B cell (primary cell): ENCODE data around the gene ABHD16A. TPM values are rescaled to one million over a fixed set of nuclear protein-coding genes. Genes with fewer than 3 reads are reported as not detected.
A peak's percentile ranks its signal among the peaks of the same experiment; 100 is the strongest.

Experiments
- ATAC-seq: fragments of 200-7000 bp; cut with Tn5 transposase; one replicate; pipeline ENCODE4 v1.10.0; 2021; ENCODE audit warnings: low read depth, mild to moderate bottlenecking, moderate number of reproducible peaks, moderate library complexity
- CTCF ChIA-PET: fragments of 350-600 bp; sonication (Branson Sonifier 250); formaldehyde crosslinking; loops from one replicate; lab custom pipeline; 2021; ENCODE audit warnings: antibody characterized with exemption, inconsistent platforms; lab: Charles Lee
- POLR2A ChIA-PET: fragments of 350-600 bp; sonication (Branson Sonifier 250); formaldehyde crosslinking; loops from one replicate; lab custom pipeline; 2021; ENCODE audit warnings: antibody characterized with exemption; lab: Charles Lee
- DNase-seq: peaks from one replicate; pipeline ENCODE4 v3.0.0; 2013
- H2AFZ ChIP-seq: 2 replicates; pipeline ENCODE4 v1.6.1; 2012; ENCODE audit warnings: mild to moderate bottlenecking, low read depth, low read length; ENCODE audit not compliant: insufficient read depth, poor library complexity, severe bottlenecking
- H3K27ac ChIP-seq, 2 donors: 1 replicate in 1 of 2; 2 replicates in 1 of 2; pipeline ENCODE4 v1.5.1; 2012 to 2013; ENCODE audit warnings: low read length in 2 of 2, mild to moderate bottlenecking in 2 of 2, moderate library complexity in 1 of 2
- H3K27me3 ChIP-seq, 4 experiments: fragments of 200-600 bp in 1 of 4; sonication (generic) in 1 of 4; replicated peaks in 1 of 4; 1 replicate in 2 of 4; 2 replicates in 2 of 4; pipeline versions ENCODE4 v1.6.1 to v1.7.0; 2013 to 2016; ENCODE audit warnings: low read length in 3 of 4, mild to moderate bottlenecking in 2 of 4, mixed read lengths in 1 of 4, moderate library complexity in 1 of 4; ENCODE audit not compliant: insufficient read depth in 4 of 4, control insufficient read depth in 3 of 4; ENCODE audit errors: control extremely low read depth in 1 of 4
- H3K36me3 ChIP-seq, 2 experiments: replicated peaks in 1 of 2; 1 replicate in 1 of 2; 2 replicates in 1 of 2; pipeline versions ENCODE4 v1.6.1 to v1.7.1; 2013; ENCODE audit warnings: low read length in 1 of 2; ENCODE audit not compliant: insufficient read depth in 2 of 2, control insufficient read depth in 1 of 2; ENCODE audit errors: control extremely low read depth in 1 of 2, extremely low read depth in 1 of 2
- H3K4me1 ChIP-seq, 2 donors: fragments of 200-600 bp in 1 of 2; sonication (generic) in 1 of 2; 1 replicate in 1 of 2; 2 replicates in 1 of 2; pipeline versions ENCODE4 v1.5.1 to v1.6.1; 2013 to 2017; ENCODE audit warnings: low read length in 2 of 2; ENCODE audit not compliant: control insufficient read depth in 2 of 2, insufficient read depth in 2 of 2
- H3K4me2 ChIP-seq: replicated peaks from 2 replicates; pipeline ENCODE3; 2012; ENCODE audit warnings: mild to moderate bottlenecking, low read depth, low read length; ENCODE audit not compliant: poor library complexity, severe bottlenecking
- H3K4me3 ChIP-seq, 5 experiments: fragments of 200-600 bp in 1 of 5; sonication (generic) in 1 of 5; 1 replicate in 3 of 5; 2 replicates in 2 of 5; pipeline versions ENCODE4 v1.5.1 to v1.7.0; 2011 to 2016; ENCODE audit warnings: low read length in 4 of 5, mild to moderate bottlenecking in 4 of 5, low read depth in 2 of 5, control low read depth in 1 of 5, moderate library complexity in 1 of 5; ENCODE audit not compliant: insufficient read depth in 1 of 5; ENCODE audit errors: control extremely low read depth in 1 of 5, extremely low read depth in 1 of 5
- H3K79me2 ChIP-seq: fragments of 200-600 bp; sonication (generic); one replicate; pipeline ENCODE4 v1.6.0; 2016; ENCODE audit warnings: low read length; ENCODE audit not compliant: control insufficient read depth, insufficient read depth
- H3K9ac ChIP-seq: fragments of 200-600 bp; sonication (generic); 2 replicates; pipeline ENCODE4 v1.6.1; 2017; ENCODE audit warnings: mild to moderate bottlenecking, low read length, moderate library complexity
- H3K9me3 ChIP-seq, 3 donors: one replicate each; pipeline versions ENCODE4 v1.6.1 to v1.7.1; 2013; ENCODE audit warnings: low read length in 2 of 3; ENCODE audit not compliant: control insufficient read depth in 2 of 3, insufficient read depth in 1 of 3; ENCODE audit errors: control extremely low read depth in 1 of 3
- H4K20me1 ChIP-seq: 2 replicates; pipeline ENCODE4 v1.6.0; 2012; ENCODE audit warnings: mild to moderate bottlenecking, low read length; ENCODE audit not compliant: insufficient read depth, control insufficient read depth, poor library complexity, severe bottlenecking
- H3K27ac Mint-ChIP-seq: one replicate; pipeline ENCODE4 v1.8.0; 2021; ENCODE audit warnings: mixed read lengths
- H3K27me3 Mint-ChIP-seq: one replicate; pipeline ENCODE4 v1.8.0; 2021; ENCODE audit warnings: mixed read lengths
- H3K4me1 Mint-ChIP-seq: one replicate; pipeline ENCODE4 v1.8.0; 2021; ENCODE audit warnings: mixed read lengths
- H3K4me3 Mint-ChIP-seq: one replicate; pipeline ENCODE4 v1.8.0; 2021; ENCODE audit warnings: mixed read lengths
- H3K9me3 Mint-ChIP-seq: one replicate; pipeline ENCODE4 v1.8.0; 2022; ENCODE audit warnings: mixed read lengths; ENCODE audit not compliant: insufficient read depth
- EZH2 ChIP-seq: IDR thresholded peaks from 2 replicates; pipeline ENCODE4 v1.6.1; 2012; ENCODE audit warnings: borderline replicate concordance, low read depth, mild to moderate bottlenecking, moderate library complexity, low read length; ENCODE audit not compliant: insufficient read depth, poor library complexity, severe bottlenecking
- WGBS: methylation state at CpG from one replicate; pipeline ENCODE4 v1.1.5; 2013; ENCODE audit warnings: missing lambda C conversion rate; ENCODE audit not compliant: insufficient coverage; 5-methylcytosine and 5-hydroxymethylcytosine counted together
- intact Hi-C: fragments of 100-400 bp; cut with micrococcal nuclease; formaldehyde crosslinking; loops from one replicate; pipeline ENCODE4 v1.10.0; 2022
- polyA plus RNA-seq: library from polyadenylated mRNA; depleted of rRNA; stranded (reverse); fragments of >200 nt; gene quantifications from 2 replicates; pipeline ENCODE4 v1.2.3, GENCODE V29; 2012
- total RNA-seq, 2 donors: library from RNA; stranded (reverse); fragments of 120-200 nt in 1 of 2; gene quantifications; 1 replicate in 1 of 2; 2 replicates in 1 of 2; pipeline versions ENCODE4 v1.2.3 to v1.2.4, GENCODE V29; 2013 to 2022
- TF ChIP-seq, protein P1 (sequence below): fragments of 200-600 bp; IDR thresholded peaks from one replicate; pipeline ENCODE4 v1.8.0; 2022; ENCODE audit warnings: antibody characterized with exemption, mild to moderate bottlenecking

ABHD16A gene
- total and polyA plus RNA-seq, 2 donors (not counting 1 experiment from before 2014, with no cell fraction given) = 78.3 to 97.5 TPM

DNA sequence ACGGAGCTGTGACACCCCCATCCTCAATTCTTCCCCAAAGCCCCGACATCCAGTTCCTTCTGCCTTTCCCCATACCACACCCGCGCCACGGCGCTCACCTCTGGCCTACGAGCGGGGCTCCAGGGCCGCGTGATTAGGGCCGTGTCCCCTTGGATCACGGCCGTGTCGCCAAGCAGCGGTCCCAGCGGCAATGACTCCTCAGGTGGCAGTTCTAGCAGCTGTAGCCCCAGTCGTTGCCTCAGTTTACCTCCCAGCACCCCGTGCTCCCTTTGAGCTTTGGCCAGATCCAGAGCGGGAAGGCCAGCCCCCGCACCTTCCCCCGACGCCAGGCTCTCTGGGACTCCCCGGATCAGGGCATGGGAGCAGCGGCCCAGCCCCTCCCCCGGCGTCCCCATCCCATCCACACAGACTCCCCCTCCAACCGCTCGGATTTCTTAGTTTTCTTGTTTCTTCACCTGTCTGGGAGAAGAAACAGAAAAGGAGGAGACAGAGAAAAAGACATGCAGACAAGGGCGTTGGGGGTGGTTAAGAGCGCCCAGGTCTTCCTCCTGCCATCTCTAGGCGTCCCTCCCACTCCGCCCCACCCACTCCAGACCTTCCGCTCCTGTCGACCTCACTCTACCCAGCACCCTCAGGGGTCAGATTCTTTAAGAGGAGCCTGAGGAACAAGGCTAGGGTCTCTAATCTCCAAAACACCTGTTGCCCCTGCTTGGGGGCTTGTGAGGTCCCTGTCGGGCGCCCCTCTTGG lies 25.8 kb upstream of the ABHD16A start, which contains the start of gene DDAH2:
Gene DDAH2 (minus strand): TSS at position 533 of the 748 bp plus-strand sequence. CDS start 138 bp downstream, at position 395.
- H3K79me2 ChIP-seq = peaks cover 32% of the 10 kb centered on the region
- Mint-ChIP-seq H3K27ac (peak within 1 kb of the TSS; percentile 97), H3K9me3 (no peaks in the 10 kb centered on the region), H3K4me1 (peaks cover 72% of the 10 kb centered on the region), H3K27me3 (no peaks in the 10 kb centered on the region), H3K4me3 (peak within 1 kb of the TSS; percentile 99)
- H3K9ac ChIP-seq = peak within 1 kb of the TSS; percentile 90
- H3K27me3 ChIP-seq = no peaks in the 10 kb centered on the region
- peak within 1 kb of the TSS; percentile 81 for H2AFZ ChIP-seq
- 36% methylated on average over 29 of the region's 36 CpGs for WGBS
- ChIA-PET CTCF (interaction anchor here (0.6 to 6.3 kb wide), 21 partner anchors 10 to 170 kb away, joined by 3 to 90 read pairs (median 4); partner anchors contain the start of genes ABHD16A, CLIC1, HSPA1A and HSPA1B), POLR2A (interaction anchor here (1.0 to 2.5 kb wide), 11 partner anchors 11 to 169 kb away, joined by 3 to 36 read pairs (median 11); partner anchors contain the start of genes ABHD16A, EHMT2, HSPA1A and HSPA1L)
- no peak for TF ChIP-seq EZH2
- TF ChIP-seq, protein P1, sequence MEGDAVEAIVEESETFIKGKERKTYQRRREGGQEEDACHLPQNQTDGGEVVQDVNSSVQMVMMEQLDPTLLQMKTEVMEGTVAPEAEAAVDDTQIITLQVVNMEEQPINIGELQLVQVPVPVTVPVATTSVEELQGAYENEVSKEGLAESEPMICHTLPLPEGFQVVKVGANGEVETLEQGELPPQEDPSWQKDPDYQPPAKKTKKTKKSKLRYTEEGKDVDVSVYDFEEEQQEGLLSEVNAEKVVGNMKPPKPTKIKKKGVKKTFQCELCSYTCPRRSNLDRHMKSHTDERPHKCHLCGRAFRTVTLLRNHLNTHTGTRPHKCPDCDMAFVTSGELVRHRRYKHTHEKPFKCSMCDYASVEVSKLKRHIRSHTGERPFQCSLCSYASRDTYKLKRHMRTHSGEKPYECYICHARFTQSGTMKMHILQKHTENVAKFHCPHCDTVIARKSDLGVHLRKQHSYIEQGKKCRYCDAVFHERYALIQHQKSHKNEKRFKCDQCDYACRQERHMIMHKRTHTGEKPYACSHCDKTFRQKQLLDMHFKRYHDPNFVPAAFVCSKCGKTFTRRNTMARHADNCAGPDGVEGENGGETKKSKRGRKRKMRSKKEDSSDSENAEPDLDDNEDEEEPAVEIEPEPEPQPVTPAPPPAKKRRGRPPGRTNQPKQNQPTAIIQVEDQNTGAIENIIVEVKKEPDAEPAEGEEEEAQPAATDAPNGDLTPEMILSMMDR = no peak
- peak within 1 kb of the TSS; percentile 88 for H3K4me2 ChIP-seq
- peaks cover 11% of the 10 kb centered on the region for H4K20me1 ChIP-seq
- no peaks in the 10 kb centered on the region for H3K9me3 ChIP-seq
- H3K27ac ChIP-seq = peak within 1 kb of the TSS; percentile 78 to 82
- DNase-seq (no peak), ATAC-seq (peak; percentile 10)
- peaks cover 1 to 51% of the 10 kb centered on the region in 2 experiments for H3K36me3 ChIP-seq
- H3K4me1 ChIP-seq = peaks cover 43 to 52% of the 10 kb centered on the region in 2 donors
- peak within 1 kb of the TSS; percentile 67 to 94 (median 85) for H3K4me3 ChIP-seq
- intact Hi-C loops = loop anchor here (1.0 kb wide), 2 partner anchors 26 to 40 kb away; partner anchors contain the start of gene ABHD16A
